Measurements from ENCODE around the gene ASRGL1.

- no peak for TF ChIP-seq POLR2A (IDR thresholded peaks at IDR 0.05; ENCODE audit: low read depth)
- TF ChIP-seq, protein P1, sequence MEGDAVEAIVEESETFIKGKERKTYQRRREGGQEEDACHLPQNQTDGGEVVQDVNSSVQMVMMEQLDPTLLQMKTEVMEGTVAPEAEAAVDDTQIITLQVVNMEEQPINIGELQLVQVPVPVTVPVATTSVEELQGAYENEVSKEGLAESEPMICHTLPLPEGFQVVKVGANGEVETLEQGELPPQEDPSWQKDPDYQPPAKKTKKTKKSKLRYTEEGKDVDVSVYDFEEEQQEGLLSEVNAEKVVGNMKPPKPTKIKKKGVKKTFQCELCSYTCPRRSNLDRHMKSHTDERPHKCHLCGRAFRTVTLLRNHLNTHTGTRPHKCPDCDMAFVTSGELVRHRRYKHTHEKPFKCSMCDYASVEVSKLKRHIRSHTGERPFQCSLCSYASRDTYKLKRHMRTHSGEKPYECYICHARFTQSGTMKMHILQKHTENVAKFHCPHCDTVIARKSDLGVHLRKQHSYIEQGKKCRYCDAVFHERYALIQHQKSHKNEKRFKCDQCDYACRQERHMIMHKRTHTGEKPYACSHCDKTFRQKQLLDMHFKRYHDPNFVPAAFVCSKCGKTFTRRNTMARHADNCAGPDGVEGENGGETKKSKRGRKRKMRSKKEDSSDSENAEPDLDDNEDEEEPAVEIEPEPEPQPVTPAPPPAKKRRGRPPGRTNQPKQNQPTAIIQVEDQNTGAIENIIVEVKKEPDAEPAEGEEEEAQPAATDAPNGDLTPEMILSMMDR (IDR thresholded peaks at IDR 0.05) = no peak
- TF ChIP-seq EP300 (IDR thresholded peaks at IDR 0.05) = no peak
- no peak for TF ChIP-seq POLR2AphosphoS5 (IDR thresholded peaks at IDR 0.05)
Measured at GRCh38 chr11:62309991-62310390, 27.3 kb upstream of the ASRGL1 start.

Data from esophagus muscularis mucosa (tissue), 4 donors.